Tibial nerve (tissue), 3 donors: ENCODE results near the gene TMEM53.

ENCODE experiments used
- POLR2A ChIP-seq, 2 donors: fragments of 450-650 bp; IDR thresholded peaks; one replicate each; pipeline ENCODE4 v1.6.1; 2017; ENCODE audit warnings: antibody characterized with exemption in 2 of 2, mild to moderate bottlenecking in 2 of 2, moderate library complexity in 2 of 2
- TF ChIP-seq, protein P1 (sequence below), 5 experiments: fragments of 200-600 bp in 3 of 5; fragments of 450-650 bp in 2 of 5; sonication (generic) in 3 of 5; IDR thresholded peaks; one replicate each; pipeline ENCODE4 v1.5.1; 2016 to 2019; ENCODE audit warnings: antibody characterized with exemption in 5 of 5, mild to moderate bottlenecking in 3 of 5, moderate library complexity in 2 of 5

GRCh38 chr1:44717156-44717555, 42.9 kb upstream of the TMEM53 start:
- TF ChIP-seq, protein P1, sequence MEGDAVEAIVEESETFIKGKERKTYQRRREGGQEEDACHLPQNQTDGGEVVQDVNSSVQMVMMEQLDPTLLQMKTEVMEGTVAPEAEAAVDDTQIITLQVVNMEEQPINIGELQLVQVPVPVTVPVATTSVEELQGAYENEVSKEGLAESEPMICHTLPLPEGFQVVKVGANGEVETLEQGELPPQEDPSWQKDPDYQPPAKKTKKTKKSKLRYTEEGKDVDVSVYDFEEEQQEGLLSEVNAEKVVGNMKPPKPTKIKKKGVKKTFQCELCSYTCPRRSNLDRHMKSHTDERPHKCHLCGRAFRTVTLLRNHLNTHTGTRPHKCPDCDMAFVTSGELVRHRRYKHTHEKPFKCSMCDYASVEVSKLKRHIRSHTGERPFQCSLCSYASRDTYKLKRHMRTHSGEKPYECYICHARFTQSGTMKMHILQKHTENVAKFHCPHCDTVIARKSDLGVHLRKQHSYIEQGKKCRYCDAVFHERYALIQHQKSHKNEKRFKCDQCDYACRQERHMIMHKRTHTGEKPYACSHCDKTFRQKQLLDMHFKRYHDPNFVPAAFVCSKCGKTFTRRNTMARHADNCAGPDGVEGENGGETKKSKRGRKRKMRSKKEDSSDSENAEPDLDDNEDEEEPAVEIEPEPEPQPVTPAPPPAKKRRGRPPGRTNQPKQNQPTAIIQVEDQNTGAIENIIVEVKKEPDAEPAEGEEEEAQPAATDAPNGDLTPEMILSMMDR (IDR thresholded peaks at IDR 0.05): no peak
- TF ChIP-seq POLR2A (IDR thresholded peaks at IDR 0.05): no peak
